LoVo (cell line): ENCODE measurements around the gene ZSCAN22.
"Not testable (repeated sequence)": the region's sequence is repeated elsewhere in the genome, so short reads cannot be mapped to it uniquely, and the experiment has no call there.

Experiments
- DNase-seq: peaks from one replicate; pipeline ENCODE4 v3.0.0-alpha.2; 2016; ENCODE audit warnings: low spot score

ZSCAN22 gene

DNA sequence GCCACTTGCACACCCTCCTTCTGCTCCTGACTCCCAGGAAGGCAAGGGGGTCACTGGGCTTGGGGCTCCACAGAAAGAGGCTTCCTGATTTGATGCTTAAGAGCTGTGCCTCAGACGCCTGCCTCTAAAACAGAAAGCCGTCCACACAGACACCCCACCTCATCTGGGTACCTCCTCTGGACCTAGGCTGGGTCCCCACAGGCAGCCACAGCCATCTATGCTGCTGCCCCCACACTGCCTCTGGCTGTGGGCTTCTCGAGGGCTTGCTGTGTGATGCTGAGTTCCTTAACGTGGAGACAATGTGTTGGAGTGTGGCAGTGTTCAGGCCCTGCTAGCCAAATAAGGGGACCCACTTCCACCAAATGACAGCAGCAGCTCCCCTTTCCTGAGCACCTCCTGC lies 8.5 kb upstream of the ZSCAN22 start:
- DNase-seq, result no peak

DNA sequence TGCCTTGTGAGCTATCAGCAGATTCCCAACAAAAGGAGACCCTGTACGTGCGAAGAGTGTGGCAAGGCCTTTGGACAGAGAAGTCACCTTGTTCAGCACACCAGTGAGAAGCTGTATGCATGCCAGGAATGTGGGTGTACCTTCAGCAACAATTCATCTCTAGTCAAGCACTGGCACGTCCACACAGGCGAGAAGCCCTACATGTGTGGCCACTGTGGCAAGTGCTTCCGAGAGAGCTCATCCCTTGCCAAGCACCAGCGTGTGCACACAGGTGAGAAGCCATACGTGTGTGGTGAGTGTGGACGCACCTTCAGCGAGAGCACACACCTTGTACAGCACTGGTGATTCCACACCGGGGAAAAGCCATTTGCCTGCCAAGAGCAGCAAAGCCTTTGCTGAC lies 7.6 kb upstream of the ZSCAN22 start:
- no peak for DNase-seq

DNA sequence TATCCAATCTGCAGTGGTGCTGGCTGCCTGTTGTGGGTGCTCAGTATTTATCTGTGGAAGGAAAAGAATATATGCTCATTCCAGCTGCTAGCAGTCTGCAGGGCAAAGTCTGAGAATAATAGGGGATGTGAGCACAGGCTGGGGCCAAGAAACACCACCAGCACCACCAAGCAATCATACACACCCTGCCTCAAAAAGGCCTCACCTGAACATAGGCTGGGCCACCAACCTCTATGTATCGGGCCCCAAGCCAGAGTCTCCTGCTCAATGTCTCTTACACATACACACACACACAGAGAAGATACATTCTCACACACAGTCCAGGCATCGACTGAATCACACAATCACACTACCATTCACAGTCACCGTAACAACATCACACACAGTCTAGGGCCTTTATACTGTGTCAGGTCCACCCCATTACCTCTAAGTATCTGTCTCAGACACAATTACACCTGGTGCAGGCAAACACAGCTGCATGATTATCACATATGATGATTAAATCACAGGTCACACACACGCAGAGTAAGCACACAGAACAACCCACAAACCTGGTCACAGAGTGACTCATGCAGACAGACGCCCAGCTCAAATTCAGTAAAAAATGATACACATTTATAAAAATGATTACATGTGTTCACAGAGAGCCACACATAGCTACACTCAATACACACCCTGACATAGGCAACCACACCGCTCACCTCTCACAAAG lies 1.3 kb upstream of the ZSCAN22 start:
- no peak for DNase-seq

DNA sequence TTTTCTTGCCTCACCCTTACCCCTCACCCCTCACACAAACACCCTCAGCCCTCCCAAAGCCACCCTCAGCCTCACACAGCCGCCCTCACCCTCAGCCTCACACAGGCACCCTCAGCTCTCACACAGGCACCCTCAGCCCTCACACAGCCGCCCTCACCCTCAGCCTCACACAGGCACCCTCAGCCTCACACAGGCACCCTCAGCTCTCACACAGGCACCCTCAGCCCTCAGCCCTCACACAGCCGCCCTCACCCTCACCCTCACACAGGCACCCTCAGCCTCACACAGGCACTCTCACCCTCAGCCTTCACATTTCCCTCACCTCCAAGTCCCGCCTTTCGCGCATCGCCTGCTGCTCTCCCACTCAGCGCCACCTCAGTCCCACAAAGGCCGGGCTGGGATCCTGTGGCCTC lies 287 bp upstream of the ZSCAN22 start:
- no peak for DNase-seq

DNA sequence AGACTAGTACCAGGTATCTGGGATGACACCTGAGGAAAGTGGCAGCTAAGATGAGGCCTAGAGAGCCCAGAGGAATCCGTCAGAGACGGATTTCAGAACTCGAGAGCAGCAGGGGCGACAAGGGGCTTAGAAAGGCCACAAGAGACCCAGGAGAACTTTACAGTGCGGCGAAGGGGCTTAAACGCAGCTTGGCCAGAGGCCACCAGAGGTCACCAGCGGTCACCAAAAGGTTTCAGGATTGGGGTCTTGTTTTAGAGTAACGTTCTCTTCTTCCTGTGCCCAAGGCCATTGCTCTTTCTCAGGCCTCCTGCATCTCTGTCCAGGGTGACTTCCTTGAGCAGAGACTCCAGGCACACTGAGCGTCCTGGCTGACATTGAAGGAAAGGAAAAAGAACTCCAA lies 2.2 kb downstream of the ZSCAN22 start:
- no peak for DNase-seq

DNA sequence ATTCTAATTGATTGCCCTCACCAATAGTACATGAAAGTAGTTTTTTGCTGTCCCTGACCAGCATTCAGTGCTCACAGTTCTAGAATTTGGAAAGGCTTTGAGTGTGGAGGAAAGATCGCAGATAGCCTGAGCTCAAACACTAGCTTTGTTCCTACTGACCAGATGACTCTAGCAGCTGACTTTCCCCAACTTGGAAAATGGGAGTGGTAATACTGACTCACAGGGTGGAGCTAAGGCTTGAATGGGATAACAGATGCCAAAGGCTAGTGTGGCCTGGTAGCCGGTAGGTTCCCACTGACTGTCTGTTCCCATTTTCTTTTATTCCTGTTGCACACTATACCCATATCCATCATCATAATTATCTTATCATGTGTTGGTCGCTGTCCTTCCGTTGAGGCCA lies 3.7 kb downstream of the ZSCAN22 start:
- DNase-seq, result peak; percentile 23

DNA sequence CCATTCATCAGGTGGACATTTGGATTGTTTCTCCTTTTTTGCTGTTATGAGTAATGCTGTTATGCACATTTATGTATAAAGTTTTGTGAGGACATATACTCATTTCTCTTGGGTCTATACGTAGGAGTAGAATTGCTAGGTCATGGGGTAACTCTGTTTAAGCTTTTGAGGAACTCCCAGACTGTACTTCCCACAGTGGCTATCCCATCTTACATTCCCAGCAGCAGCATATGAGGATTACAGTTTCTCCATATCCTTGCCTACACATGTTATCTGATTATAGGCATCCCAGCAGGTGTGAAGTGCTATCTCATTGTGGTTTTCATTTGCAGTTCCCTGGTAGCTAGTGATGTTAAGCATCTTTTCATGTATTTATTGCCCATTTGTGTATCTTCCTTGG lies 5.9 kb downstream of the ZSCAN22 start:
- no peak for DNase-seq

DNA sequence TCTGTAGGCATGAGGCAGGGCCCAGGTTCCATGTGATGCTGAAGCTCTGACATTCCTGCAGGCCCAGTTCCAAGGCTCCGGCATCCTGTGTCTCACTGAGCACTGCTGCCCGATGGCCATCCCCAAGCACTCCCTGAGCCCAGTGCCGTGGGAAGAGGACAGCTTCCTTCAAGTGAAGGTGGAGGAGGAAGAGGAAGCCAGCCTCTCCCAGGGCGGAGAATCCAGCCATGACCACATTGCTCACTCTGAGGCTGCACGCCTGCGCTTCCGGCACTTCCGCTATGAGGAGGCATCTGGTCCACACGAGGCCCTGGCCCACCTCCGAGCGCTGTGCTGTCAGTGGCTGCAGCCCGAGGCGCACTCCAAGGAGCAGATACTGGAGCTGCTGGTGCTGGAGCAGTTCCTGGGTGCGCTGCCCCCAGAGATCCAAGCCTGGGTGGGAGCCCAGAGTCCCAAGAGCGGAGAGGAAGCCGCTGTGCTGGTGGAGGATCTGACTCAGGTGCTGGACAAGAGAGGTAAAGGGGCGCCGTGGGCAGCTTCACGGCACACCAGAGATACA lies 8.0 kb downstream of the ZSCAN22 start:
- no peak for DNase-seq

DNA sequence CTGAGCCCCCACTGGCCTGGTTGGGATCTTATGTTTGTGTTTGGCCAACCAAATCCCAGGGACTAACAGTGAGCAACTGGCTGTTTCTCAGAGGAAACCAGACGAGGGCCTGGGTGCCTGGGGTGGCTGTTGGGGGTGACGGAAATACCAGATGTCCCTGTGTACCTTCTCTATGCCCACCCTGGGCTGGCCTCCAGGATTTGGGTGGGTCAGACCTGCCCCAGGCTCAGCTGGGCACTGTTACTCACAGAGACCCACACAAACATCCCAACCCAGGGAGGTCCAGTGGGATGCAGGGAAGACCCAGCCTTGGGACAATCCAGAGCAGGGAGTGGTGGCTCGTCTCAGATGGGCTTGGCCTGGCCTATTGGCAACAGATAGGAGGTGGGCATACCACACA lies 8.8 kb downstream of the ZSCAN22 start:
- no peak for DNase-seq

DNA sequence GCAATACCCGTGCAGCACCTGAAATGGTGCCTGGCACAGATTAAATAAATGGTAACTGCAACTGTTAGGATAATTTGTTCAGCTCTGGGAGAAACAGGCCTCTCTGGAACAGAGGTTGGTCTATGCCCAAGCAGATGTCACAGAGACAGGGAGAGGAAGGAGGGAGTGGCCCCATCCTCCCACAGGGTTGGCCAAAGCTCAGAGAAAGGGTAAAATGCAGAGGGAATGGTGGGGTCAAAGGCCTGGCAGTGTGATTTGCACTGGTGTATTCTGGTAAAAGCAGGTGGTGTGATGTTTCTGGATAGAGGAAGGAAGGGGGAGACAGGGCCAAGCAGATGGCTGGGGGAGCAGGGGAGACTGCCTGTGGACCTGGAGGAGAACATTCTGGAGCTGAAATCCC lies 9.4 kb downstream of the ZSCAN22 start:
- no peak for DNase-seq

DNA sequence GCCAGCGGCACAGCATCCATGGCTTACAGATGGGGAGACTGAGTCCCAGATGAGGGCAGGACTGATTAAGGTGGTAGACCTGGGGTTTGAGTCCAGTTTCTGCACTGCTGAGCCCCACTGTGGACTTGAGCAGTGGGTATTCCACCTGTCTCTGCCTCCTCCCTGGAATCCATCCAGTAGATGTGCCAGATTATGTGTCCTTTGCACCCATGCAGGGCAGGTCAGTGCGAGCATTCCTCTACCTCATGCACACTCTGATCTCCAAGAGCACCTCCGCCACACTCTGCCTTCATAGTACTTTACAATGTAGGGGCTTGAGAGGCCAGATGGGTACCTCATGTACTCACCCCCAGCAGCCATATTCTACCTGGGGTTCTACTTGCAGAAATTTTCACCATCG lies 10.0 kb downstream of the ZSCAN22 start:
- no peak for DNase-seq

DNA sequence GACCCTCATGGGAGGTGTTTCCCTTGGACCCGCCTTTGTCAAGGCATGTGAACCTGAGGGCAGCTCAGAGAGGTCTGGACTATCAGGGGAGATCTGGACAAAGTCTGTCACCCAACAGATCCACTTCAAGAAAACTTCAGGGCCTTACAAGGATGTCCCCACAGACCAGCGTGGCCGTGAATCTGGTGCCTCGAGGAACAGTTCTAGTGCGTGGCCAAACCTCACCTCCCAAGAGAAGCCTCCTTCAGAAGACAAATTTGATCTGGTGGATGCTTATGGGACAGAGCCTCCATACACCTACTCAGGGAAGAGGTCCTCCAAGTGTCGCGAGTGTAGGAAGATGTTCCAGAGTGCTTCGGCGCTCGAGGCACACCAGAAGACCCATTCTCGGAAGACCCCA lies 11.5 kb downstream of the ZSCAN22 start:
- no peak for DNase-seq

DNA sequence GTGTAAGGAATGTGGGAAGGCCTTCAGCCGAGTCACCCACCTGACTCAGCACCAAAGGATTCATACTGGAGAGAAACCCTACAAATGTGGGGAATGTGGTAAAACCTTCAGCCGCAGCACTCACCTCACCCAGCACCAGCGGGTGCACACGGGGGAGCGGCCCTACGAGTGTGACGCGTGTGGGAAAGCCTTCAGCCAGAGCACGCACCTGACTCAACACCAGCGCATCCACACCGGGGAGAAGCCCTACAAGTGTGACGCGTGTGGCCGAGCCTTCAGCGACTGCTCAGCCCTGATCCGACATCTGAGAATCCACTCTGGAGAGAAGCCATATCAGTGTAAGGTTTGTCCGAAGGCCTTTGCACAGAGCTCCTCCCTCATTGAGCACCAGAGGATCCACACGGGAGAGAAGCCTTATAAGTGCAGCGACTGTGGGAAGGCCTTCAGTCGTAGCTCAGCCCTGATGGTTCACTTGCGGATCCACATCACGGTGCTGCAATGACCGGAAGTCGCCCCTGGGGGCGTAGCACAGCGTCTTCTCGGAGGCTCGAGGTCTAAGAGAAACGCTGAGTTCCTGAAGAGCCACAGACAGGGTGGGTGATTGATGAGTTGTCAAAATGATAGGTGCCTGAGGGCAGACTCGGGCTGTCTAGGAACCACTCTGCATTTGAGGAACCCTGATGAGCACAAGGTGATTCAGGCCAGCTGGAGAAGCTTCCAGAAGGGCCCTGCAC lies 12.2 kb downstream of the ZSCAN22 start:
- no peak for DNase-seq

DNA sequence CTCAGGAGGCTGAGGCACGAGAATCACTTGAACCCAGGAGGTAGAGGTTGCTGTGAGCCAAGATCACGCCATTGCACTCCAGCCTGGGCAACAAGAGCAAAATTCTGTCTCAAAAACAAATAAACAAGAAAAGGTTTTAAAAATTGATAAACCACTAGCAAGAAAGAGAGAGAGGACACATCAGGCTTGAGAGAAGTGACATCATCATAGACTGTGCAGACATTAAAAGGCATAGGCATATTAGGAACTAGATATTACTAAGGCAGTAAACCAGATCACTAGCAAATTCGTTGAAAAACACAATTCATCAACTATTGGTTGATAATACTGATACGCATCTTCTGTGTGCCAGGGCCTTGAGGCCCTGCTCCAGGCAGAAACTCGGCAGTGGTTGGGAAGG lies 18.8 kb downstream of the ZSCAN22 start:
- DNase-seq, result no peak

DNA sequence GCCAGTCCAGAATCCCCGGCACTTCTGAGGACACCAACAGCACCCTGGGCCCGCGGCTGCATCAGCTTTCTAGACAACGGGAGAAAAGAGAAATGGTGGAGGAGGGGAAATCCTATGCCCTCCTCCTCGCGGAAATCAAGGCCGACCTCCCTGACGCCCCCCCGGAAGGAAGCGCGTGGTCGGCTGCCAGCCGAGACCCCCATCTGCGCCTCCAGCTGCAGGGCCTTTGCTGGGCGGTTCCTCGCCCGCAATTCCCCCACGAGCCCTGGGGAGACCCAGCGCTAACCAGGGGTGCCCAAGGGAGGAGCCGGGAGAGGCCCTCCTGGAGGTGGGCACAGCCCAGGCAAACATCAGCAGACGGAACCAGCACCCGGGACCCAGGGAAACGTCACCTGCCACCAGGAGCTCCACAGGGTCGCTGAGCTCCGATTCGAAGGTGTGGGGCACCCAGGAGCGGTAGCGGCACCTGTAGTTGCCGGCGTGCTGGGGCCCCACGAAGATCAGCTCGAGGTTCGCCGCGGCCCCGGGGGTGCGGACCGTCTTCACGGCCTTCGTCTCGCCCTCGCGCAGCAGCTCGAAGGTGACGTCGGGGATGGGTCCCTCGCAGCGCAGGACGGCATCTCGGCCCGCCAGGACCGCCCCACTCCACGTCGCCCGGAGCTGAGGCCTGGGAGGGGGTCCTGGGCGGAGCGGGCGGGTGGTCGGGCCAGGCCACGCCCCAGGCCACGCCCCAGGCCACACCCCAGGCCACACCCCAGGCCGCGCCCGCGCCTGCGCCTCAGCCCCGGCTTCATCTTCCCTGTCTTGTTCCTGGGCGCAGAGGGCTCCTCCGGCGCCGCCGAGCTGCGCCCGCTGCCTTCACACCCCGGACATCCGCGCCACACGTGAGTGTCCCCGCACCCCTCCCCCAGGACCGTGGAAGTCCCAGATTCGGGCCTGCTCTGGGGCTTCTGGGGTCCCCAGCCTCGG lies 20.5 kb downstream of the ZSCAN22 start:
- DNase-seq, result no peak

DNA sequence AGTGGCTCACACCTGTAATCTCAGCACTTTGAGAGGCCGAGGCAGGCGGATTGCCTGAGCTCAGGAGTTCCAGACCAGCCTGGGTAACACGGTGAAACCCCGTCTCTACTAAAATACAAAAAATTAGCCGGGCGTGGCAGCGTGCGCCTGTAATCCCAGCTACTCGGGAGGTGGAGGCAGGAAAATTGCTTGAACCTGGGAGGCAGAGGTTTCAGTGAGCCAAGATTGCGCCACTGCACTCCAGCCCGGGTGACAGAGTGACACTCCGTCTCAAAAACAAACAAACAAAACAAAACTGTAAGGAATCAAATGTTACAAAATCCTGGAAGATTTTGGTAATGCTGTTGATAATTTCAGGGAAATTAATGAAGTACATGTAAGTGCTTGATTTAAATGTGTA lies 21.3 kb downstream of the ZSCAN22 start:
- DNase-seq, result not testable (repeated sequence)

DNA sequence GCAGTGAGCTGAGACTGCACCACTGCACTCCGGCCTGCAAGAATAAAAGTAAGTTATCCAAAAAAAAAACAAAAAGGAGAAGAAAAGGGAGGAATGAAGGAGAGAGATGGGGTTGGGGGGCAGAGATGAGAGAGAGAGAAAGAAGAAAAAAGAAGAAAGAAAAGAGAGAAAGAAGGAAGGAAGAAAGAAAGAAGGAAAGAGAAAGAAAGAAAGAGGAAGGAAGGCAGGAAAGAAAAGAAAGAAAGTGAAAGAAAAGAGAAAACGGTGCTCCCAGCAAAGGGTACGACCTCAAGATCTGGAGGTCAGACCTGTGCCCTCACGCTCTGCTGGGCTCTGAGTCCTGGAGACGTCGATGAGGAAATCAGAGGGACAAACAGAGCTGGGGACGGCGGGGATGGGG lies 22.8 kb downstream of the ZSCAN22 start:
- no peak for DNase-seq

DNA sequence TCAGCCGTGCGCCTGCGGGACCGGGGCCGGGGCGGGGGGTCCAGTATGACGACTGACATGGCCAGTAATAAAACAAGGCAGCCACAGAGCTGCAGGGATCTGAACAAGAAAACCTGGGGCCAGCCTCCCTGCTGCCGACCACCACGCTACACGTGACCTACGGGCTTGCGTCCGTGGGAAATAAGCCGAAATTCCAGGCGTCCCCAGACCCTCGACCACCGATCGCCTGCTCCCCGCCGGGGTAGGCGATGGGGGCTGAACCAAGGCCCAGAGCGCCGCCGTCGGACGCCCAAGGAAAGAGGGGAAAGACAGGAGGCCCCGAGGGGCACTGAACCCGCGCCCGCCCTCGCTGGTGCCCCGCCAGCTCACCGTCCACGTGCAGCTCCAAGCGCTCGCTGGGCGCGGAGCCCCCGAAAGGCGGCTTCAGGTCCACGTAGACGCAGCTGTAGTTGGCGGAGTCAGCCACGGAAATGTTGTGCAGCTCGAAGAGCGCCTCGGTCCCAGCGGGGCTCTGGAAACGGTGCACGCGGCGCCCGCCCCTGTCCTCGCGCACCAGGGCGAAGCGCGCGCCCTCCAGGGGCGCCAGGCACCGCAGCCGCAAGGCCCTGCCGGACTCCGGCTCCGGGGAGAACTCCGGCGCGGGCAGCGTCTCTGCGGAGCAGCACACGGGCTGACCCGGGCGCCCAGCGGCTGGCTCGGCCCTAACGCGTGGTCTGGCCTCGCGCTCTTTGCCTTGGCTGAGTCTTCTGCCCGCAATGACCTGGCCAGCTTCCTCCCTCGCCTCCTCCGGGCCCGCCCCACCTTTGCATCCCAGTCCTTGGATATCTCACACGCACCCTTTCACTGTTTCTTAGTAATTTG lies 23.4 kb downstream of the ZSCAN22 start:
- DNase-seq, result no peak

DNA sequence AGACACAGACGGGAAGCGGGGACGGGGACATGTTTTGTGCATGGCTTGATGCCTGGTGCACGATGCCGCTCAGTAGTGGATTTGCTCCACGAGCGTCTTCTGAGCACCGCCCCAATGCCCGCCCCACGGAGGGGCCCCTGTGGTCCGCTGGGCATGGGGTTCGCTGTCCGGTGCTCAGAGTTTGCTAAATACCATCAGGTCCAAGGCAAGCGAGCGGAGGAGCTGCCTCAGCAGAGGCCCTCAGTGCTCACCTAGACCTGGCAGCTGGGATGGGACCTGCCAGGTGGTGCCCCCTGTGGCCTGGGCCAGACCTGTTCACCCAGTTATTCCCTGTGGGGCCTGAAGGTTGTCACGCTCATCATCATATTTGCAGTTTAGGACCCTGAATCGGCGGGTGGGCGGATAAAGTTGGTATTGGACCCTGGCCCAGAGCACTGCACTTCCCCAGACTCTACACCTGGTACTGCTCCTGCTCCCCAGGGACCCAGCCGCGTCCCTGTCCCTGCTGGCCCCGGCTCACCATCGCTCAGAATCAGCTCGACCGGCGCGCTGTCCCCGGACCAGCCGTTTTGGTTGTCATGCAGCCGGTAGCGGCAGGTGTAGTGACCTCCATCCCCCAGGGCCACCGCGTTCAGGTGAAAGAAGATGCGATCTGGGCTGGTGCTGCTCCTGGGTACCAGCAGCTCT lies 24.2 kb downstream of the ZSCAN22 start:
- DNase-seq, result no peak

DNA sequence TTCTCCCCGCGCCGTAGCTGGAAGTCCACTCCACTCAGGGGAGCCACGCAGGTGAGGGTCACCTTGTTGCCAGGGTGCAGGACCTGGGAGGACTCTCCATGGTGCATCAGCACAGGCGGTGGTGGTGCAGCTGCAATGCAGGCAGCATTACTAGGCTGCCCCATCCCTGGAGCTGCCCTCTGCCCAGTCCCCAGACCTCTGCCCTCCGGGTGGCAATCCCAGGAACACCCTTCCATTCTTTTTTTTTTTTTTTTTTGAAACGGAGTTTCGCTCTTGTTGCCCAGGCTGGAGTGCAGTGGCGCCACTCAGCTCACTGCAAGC lies 24.7 kb downstream of the ZSCAN22 start:
- DNase-seq, result no peak
